ENCODE results near the gene TNNT1.

TNNT1 gene

DNA sequence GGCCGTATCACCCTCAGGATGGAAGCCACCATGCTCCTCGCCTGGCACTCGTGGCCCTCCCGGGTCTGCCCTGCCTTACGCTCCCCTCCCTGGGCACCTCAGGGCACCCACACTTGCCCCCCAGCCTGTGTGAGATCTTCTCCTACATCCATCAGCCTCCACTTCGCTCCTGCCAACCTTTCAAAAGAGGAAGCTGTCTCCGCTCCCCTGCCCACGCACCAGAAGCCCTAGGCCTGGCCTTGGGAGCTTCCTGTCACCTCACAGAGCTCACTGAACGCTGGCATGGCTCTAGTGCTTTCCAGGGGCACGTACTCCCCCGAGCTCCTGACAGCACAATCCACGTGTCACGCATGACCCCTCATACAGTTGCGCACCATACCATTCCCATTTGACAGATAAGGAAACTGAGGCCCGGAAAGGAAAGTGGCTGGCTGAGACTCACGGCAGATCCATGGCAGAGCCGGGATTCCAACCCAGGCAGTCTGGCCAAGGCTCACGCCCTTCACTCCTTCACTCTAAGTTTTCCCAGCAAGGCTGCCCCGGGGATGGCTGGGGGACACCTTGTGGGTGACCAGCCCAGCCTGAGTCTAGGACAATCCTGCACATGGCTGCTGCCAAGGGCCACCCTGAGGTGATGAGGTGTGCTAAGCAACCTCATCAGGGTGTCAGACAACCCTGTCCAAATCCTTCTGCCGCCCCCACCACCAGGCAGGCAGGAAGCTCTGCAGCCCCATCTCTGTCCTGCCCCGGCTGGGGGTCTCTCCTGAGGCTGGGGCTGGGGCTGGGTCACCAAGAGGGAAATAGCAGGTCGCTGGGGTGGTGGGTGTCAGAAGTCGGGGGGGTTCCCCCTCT lies 50.9 kb downstream of the TNNT1 start:
- no peak overlapping the region for H3K4me3 ChIP-seq (ENCODE audit: low read length, poor library complexity, severe bottlenecking)
- H3K9me2 ChIP-seq (replicated peaks; ENCODE audit: low read depth, low read length), result no peaks in the 10 kb centered on the region
- H3K4me2 ChIP-seq (ENCODE audit: low read depth, low read length, poor library complexity, severe bottlenecking), result no peak overlapping the region
- H3K9me3 ChIP-seq (ENCODE audit: insufficient read depth, low read depth, low read length), result no peaks in the 10 kb centered on the region
- H3K36me3 ChIP-seq (ENCODE audit: insufficient read depth, low read length), result peaks cover 19% of the 10 kb centered on the region; the same call in 1 of the 2 replicates
- no peak overlapping the region for H2AFZ ChIP-seq (ENCODE audit: low read length)
- TF ChIP-seq EZH2phosphoT487 (IDR thresholded peaks at IDR 0.05; ENCODE audit: borderline replicate concordance), result no peak
- TF ChIP-seq, protein P1, sequence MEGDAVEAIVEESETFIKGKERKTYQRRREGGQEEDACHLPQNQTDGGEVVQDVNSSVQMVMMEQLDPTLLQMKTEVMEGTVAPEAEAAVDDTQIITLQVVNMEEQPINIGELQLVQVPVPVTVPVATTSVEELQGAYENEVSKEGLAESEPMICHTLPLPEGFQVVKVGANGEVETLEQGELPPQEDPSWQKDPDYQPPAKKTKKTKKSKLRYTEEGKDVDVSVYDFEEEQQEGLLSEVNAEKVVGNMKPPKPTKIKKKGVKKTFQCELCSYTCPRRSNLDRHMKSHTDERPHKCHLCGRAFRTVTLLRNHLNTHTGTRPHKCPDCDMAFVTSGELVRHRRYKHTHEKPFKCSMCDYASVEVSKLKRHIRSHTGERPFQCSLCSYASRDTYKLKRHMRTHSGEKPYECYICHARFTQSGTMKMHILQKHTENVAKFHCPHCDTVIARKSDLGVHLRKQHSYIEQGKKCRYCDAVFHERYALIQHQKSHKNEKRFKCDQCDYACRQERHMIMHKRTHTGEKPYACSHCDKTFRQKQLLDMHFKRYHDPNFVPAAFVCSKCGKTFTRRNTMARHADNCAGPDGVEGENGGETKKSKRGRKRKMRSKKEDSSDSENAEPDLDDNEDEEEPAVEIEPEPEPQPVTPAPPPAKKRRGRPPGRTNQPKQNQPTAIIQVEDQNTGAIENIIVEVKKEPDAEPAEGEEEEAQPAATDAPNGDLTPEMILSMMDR (conservative IDR thresholded peaks at IDR 0.05; ENCODE audit: low read length), result no peak
- H3F3A ChIP-seq (ENCODE audit: low read depth), result no peaks in the 10 kb centered on the region
- H3K27me3 ChIP-seq (ENCODE audit: insufficient read depth, low read length, poor library complexity, severe bottlenecking), result no peaks in the 10 kb centered on the region
- no peak overlapping the region for H3K9ac ChIP-seq (ENCODE audit: low read depth, low read length, poor library complexity, severe bottlenecking)
- H3K79me2 ChIP-seq (ENCODE audit: insufficient read depth, low read length), result no peaks in the 10 kb centered on the region
- no peaks in the 10 kb centered on the region for H4K20me1 ChIP-seq (ENCODE audit: insufficient read depth, low read length, poor library complexity, severe bottlenecking)
- H3K4me1 ChIP-seq (ENCODE audit: insufficient read depth, low read length, poor library complexity, severe bottlenecking), result no peaks in the 10 kb centered on the region

DNA sequence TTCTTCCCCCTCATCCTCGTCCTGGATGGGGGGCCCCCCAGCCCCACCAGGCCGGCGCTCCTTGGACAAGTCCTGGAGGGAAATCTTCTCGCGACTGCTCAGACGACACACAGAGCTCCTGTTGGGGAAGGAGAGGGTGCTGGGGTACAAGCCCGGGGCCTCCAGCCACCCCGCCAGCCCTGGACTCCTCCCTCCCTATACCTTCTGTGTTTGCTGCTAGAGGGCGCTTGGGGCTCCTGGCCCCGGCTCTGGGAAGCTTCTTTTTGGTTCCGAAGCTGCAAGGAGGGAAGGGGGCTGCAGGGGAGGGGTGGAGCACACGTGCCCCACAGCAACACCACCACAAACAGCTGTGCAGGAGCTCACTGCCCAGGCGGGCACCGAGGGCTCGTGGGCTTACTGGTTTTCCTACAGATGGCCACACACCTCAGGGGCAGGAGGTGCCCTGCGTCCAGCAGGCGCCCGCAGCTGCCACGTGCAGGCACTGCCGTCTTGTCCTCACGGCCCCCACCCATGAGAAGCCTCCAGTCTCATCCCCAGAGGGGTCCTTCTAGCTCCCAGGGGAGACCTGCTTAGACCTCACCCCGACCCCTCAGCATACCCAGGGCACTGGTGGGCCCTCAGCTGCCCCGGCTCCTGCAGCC lies 52.8 kb downstream of the TNNT1 start:
- Histone ChIP-seq H3K79me2 (ENCODE audit: insufficient read depth, low read length) (no peaks in the 10 kb centered on the region), H3K9me2 (replicated peaks; ENCODE audit: low read depth, low read length) (no peaks in the 10 kb centered on the region), H3K4me2 (ENCODE audit: low read depth, low read length, poor library complexity, severe bottlenecking) (no peak overlapping the region), H3K36me3 (ENCODE audit: insufficient read depth, low read length) (peaks cover 15% of the 10 kb centered on the region; the same call in 1 of the 2 replicates), H3K9me3 (ENCODE audit: insufficient read depth, low read depth, low read length) (no peaks in the 10 kb centered on the region), H3K27me3 (ENCODE audit: insufficient read depth, low read length, poor library complexity, severe bottlenecking) (no peaks in the 10 kb centered on the region), H4K20me1 (ENCODE audit: insufficient read depth, low read length, poor library complexity, severe bottlenecking) (no peaks in the 10 kb centered on the region), H3F3A (ENCODE audit: low read depth) (no peaks in the 10 kb centered on the region), H3K4me1 (ENCODE audit: insufficient read depth, low read length, poor library complexity, severe bottlenecking) (no peaks in the 10 kb centered on the region), H3K4me3 (ENCODE audit: low read length, poor library complexity, severe bottlenecking) (no peak overlapping the region), H2AFZ (ENCODE audit: low read length) (no peak overlapping the region), H3K9ac (ENCODE audit: low read depth, low read length, poor library complexity, severe bottlenecking) (no peak overlapping the region)
- TF ChIP-seq EZH2phosphoT487 (IDR thresholded peaks at IDR 0.05; ENCODE audit: borderline replicate concordance), result no peak
- TF ChIP-seq, protein P1 (conservative IDR thresholded peaks at IDR 0.05; ENCODE audit: low read length), result no peak

DNA sequence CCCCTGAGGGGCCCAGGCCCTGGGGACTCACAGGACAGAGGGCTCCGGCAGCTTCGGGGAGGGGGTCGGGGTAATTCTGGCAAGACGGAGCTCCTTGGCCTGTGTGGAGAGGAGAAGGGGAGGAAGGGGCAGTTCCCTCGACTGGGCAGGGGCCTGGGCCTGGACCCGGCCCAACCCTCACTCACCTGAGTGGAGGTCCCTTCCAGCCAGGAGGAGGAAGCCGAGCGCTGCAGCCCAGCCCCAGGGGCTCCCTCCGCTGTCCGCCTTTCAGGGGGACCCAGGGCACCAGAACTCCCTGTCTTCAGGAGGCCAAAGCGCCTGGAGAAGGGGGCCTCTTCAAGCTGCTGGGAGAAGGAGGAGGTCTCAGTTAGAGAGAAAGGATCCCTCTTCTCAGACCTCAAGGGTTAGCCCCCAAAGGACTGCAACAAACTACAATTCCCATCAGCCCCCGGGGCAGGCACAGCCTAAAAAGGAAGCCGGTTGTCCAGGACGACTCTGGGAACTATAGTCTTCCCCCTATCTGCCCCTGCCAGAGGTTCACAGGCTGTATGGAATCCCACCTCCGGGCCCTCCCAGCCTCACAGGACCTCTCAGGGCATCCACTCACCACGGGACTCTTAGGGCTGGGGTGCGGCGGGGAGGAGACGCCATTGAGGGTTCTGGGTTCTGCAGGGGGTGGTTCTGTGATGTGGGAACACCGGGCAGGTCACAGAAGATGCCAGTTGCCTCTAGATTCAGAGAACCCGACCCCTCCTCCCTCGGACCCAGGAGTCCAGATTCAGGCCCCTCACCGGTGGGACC lies 53.5 kb downstream of the TNNT1 start:
- TF ChIP-seq, protein P1 (conservative IDR thresholded peaks at IDR 0.05; ENCODE audit: low read length), result no peak
- no peak for TF ChIP-seq EZH2phosphoT487 (IDR thresholded peaks at IDR 0.05; ENCODE audit: borderline replicate concordance)
- no peak overlapping the region for H3K4me2 ChIP-seq (ENCODE audit: low read depth, low read length, poor library complexity, severe bottlenecking)
- H3K9me2 ChIP-seq (replicated peaks; ENCODE audit: low read depth, low read length), result no peaks in the 10 kb centered on the region
- H3K27me3 ChIP-seq (ENCODE audit: insufficient read depth, low read length, poor library complexity, severe bottlenecking), result no peaks in the 10 kb centered on the region
- no peaks in the 10 kb centered on the region for H3K4me1 ChIP-seq (ENCODE audit: insufficient read depth, low read length, poor library complexity, severe bottlenecking)
- H3K36me3 ChIP-seq (ENCODE audit: insufficient read depth, low read length), result peaks cover 22% of the 10 kb centered on the region; the same call in 1 of the 2 replicates
- no peaks in the 10 kb centered on the region for H3F3A ChIP-seq (ENCODE audit: low read depth)
- no peak overlapping the region for H3K4me3 ChIP-seq (ENCODE audit: low read length, poor library complexity, severe bottlenecking)
- no peak overlapping the region for H3K9ac ChIP-seq (ENCODE audit: low read depth, low read length, poor library complexity, severe bottlenecking)
- H3K9me3 ChIP-seq (ENCODE audit: insufficient read depth, low read depth, low read length), result no peaks in the 10 kb centered on the region
- no peaks in the 10 kb centered on the region for H3K79me2 ChIP-seq (ENCODE audit: insufficient read depth, low read length)
- H2AFZ ChIP-seq (ENCODE audit: low read length), result no peak overlapping the region
- H4K20me1 ChIP-seq (ENCODE audit: insufficient read depth, low read length, poor library complexity, severe bottlenecking), result no peaks in the 10 kb centered on the region

All from Loucy (cell line).